ENCODE measurements around the gene STUB1. TPM values are rescaled to one million over a fixed set of nuclear protein-coding genes. Genes with fewer than 3 reads are reported as not detected.

STUB1 gene
- total and polyA plus RNA-seq, 8 donors, result 40.1 to 130 (median 56.2) TPM

DNA sequence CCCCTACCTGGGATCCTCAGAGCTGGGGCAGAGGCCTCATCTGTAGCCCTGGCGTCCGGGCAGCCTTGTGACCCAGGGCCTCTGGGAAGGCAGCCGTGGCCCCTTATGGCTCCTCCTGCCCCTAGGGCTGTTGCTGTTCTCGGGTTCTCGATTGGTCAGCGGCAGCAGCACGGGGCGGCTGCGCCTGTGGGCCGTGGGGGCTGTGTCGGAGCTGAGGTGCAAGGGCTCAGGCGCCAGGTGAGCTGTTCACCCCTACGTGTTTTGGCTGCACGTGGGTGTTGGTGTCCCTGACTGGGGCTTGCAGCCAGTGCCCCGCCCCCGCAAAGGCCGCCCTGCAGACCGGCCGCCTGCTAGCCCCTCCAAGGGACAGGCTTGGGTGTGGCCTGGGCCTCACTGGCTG is 18.1 kb upstream of the STUB1 start:
- intact Hi-C loops (cut with DNase I), result loop anchor here in 1 of 3 donors (5.0 kb wide), 1 partner anchor 85 kb away; no protein-coding TSS in a partner anchor
- WGBS, 2 donors, result 90 to 94% methylated on average over 19 of the region's 19 CpGs
- H3K9me3 ChIP-seq, result no peaks in the 10 kb centered on the region
- ATAC-seq, result no peak
- peaks cover 5 to 7% (median 5%) of the 10 kb centered on the region in 3 donors for H3K4me1 ChIP-seq
- no peaks in the 10 kb centered on the region for H3K27me3 ChIP-seq
- peak in 1 of 6 donors; percentile 82 for DNase-seq
- FAIRE-seq, result no peak
- no peak overlapping the region for H3K27ac ChIP-seq
- TF ChIP-seq, protein P1, sequence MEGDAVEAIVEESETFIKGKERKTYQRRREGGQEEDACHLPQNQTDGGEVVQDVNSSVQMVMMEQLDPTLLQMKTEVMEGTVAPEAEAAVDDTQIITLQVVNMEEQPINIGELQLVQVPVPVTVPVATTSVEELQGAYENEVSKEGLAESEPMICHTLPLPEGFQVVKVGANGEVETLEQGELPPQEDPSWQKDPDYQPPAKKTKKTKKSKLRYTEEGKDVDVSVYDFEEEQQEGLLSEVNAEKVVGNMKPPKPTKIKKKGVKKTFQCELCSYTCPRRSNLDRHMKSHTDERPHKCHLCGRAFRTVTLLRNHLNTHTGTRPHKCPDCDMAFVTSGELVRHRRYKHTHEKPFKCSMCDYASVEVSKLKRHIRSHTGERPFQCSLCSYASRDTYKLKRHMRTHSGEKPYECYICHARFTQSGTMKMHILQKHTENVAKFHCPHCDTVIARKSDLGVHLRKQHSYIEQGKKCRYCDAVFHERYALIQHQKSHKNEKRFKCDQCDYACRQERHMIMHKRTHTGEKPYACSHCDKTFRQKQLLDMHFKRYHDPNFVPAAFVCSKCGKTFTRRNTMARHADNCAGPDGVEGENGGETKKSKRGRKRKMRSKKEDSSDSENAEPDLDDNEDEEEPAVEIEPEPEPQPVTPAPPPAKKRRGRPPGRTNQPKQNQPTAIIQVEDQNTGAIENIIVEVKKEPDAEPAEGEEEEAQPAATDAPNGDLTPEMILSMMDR (IDR thresholded peaks at IDR 0.05), result no peak
- no peak overlapping the region for H3K4me3 ChIP-seq
- no peaks in the 10 kb centered on the region for H3K36me3 ChIP-seq

- DNase-seq, result no peak
- Histone ChIP-seq H3K36me3 (no peaks in the 10 kb centered on the region), H3K4me3 (no peak overlapping the region), H3K27ac (no peak overlapping the region), H3K4me1 (peaks cover 6 to 8% (median 7%) of the 10 kb centered on the region in 3 donors), H3K9me3 (no peaks in the 10 kb centered on the region), H3K27me3 (no peaks in the 10 kb centered on the region)
- ATAC-seq, result no peak
- intact Hi-C loops (cut with DNase I), result loop anchor here in 1 of 3 donors (5.0 kb wide), 1 partner anchor 85 kb away; no protein-coding TSS in a partner anchor
- FAIRE-seq, result no peak
- 90 to 92% methylated on average over 20 to 21 of the region's 21 CpGs for WGBS, 2 donors
- TF ChIP-seq, protein P1 (IDR thresholded peaks at IDR 0.05), result no peak
Measured at GRCh38 chr16:662597-662996, 17.6 kb upstream of the STUB1 start.

DNA sequence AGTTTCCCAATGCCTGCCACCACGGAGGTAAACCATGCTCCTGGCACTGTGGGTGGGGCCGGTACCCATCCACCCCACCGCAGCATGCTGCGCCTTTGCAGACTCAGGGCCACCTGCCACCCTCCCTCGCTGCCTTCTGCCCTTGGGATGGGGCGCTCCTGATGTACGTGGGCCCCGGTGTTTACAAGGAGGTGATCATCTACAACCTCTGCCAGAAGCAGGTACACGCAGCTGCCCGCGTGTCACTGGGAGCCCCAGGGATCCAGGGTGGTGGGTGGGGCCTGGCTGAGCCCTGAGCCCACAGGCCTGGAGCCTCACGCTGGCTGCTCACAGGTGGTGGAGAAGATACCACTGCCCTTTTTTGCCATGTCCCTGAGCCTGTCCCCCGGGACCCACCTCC is 13.6 kb upstream of the STUB1 start:
- H3K27me3 ChIP-seq, result no peaks in the 10 kb centered on the region
- no peak for ATAC-seq
- 88 to 96% methylated on average over 13 of the region's 13 CpGs for WGBS, 2 donors
- no peak overlapping the region for H3K27ac ChIP-seq
- H3K9me3 ChIP-seq, result no peaks in the 10 kb centered on the region
- no peak for DNase-seq
- peaks cover under 1 to 10% (median 7%) of the 10 kb centered on the region in 3 donors for H3K4me1 ChIP-seq
- H3K36me3 ChIP-seq, result peaks cover 6 to 20% (median 18%) of the 10 kb centered on the region in 3 donors
- TF ChIP-seq, protein P1 (IDR thresholded peaks at IDR 0.05), result no peak
- H3K4me3 ChIP-seq, result no peak overlapping the region
- intact Hi-C loops (cut with DNase I), result no loop called here
- no peak for FAIRE-seq

DNA sequence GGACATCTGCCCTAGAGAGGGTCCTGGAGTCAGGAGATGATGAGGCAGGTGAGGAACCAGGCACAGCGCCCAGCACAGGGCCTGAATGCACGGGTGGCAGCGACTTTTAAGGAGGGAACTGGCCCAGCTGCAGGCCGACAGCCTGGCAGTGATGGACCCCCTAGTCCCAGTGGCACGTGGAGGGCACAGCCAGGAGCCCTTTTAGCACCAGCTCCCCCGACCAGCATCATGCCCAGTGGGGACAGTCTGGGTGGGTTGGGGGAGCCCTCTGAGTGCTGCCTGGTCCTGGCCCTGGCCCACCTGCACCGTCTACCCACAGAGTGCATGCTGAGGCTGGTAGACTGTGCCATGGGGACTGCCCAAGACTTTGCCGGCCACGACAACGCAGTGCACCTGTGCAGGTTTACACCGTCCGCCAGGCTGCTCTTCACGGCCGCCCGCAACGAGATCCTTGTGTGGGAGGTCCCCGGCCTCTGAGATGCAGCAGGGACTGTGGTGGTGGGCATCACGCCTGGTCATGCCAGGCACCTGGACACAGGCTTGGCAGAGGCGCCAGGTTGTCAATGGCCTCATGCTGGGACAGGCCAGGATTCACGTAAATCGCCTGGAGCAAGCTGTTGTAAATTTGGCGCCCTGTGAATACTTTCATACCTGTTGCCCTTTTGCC is 13.0 kb upstream of the STUB1 start:
- FAIRE-seq, result no peak

More for the DNA sequence above, 13.0 kb upstream of the STUB1 start:
- Histone ChIP-seq H3K9me3 (no peaks in the 10 kb centered on the region), H3K4me1 (peaks cover 0 to 10% (median 7%) of the 10 kb centered on the region in 3 donors), H3K27me3 (no peaks in the 10 kb centered on the region), H3K36me3 (peaks cover 6 to 25% (median 21%) of the 10 kb centered on the region in 3 donors), H3K4me3 (peak overlapping the region in 1 of 4 donors; percentile 98), H3K27ac (peak overlapping the region in 2 of 4 donors; percentile 62 to 65)
- no peak for ATAC-seq
- intact Hi-C loops (cut with DNase I), result no loop called here
- 67 to 72% methylated on average over 22 of the region's 22 CpGs for WGBS, 2 donors
- DNase-seq, result peak in 1 of 6 donors; percentile 84
- TF ChIP-seq, protein P1 (IDR thresholded peaks at IDR 0.05), result no peak
